Osteoblast (primary cell): ENCODE measurements around the gene SPEG. TPM values are rescaled to one million over a fixed set of nuclear protein-coding genes. Genes with fewer than 3 reads are reported as not detected.
A peak's percentile ranks its signal among the peaks of the same experiment; 100 is the strongest.

ENCODE experiments used
- DNase-seq: peaks from one replicate; pipeline ENCODE4 v3.0.0; 2011; ENCODE audit warnings: low spot score, mixed read lengths; ENCODE audit not compliant: insufficient read length; ENCODE audit errors: missing footprints
- H2AFZ ChIP-seq: 2 replicates; pipeline ENCODE4 v1.6.0; 2011; ENCODE audit warnings: mild to moderate bottlenecking, low read length
- H3K27ac ChIP-seq: 2 replicates; pipeline ENCODE4 v1.5.1; 2011; ENCODE audit warnings: mild to moderate bottlenecking, low read depth, low read length, moderate library complexity
- H3K27me3 ChIP-seq: 2 replicates; pipeline ENCODE4 v1.6.0; 2012; ENCODE audit warnings: mild to moderate bottlenecking, control low read depth, inconsistent platforms, low read length, moderate library complexity; ENCODE audit not compliant: insufficient read depth
- H3K36me3 ChIP-seq: 2 replicates; pipeline ENCODE4 v1.5.1; 2011; ENCODE audit warnings: mild to moderate bottlenecking, low read length, control low read depth, moderate library complexity; ENCODE audit not compliant: insufficient read depth
- H3K4me1 ChIP-seq: 2 replicates; pipeline ENCODE4 v1.5.1; 2011; ENCODE audit warnings: mild to moderate bottlenecking, low read length, control low read depth, moderate library complexity; ENCODE audit not compliant: insufficient read depth
- H3K4me2 ChIP-seq: 2 replicates; pipeline ENCODE4 v1.6.0; 2011; ENCODE audit warnings: mild to moderate bottlenecking, low read length; ENCODE audit not compliant: insufficient read depth
- H3K4me3 ChIP-seq: fragments of 200-600 bp; sonication (generic); 3 replicates; pipeline ENCODE4 v1.5.1; 2012; ENCODE audit warnings: mild to moderate bottlenecking, low read length, inconsistent platforms; ENCODE audit not compliant: insufficient read depth
- H3K79me2 ChIP-seq: 2 replicates; pipeline ENCODE4 v1.6.0; 2012; ENCODE audit warnings: mild to moderate bottlenecking, low read length, control low read depth, inconsistent platforms; ENCODE audit not compliant: insufficient read depth
- H3K9me3 ChIP-seq: 2 replicates; pipeline ENCODE4 v1.5.1; 2011; ENCODE audit warnings: low read depth, low read length, control low read depth
- H4K20me1 ChIP-seq: 2 replicates; pipeline ENCODE4 v1.6.0; 2012; ENCODE audit warnings: mild to moderate bottlenecking, low read length, control low read depth; ENCODE audit not compliant: insufficient read depth
- total RNA-seq: library from RNA; depleted of rRNA; stranded (reverse); fragments of >200 nt; gene quantifications from 2 replicates; pipeline ENCODE4 v1.2.3, GENCODE V29; 2012
- TF ChIP-seq, protein P1 (sequence below): IDR thresholded peaks from 2 replicates; pipeline ENCODE4 v1.5.1; 2011; ENCODE audit warnings: mild to moderate bottlenecking, low read depth, low read length, moderate library complexity; ENCODE audit errors: extremely low read depth

The SPEG gene
- total RNA-seq, 1 donor: 26.4 TPM

DNA sequence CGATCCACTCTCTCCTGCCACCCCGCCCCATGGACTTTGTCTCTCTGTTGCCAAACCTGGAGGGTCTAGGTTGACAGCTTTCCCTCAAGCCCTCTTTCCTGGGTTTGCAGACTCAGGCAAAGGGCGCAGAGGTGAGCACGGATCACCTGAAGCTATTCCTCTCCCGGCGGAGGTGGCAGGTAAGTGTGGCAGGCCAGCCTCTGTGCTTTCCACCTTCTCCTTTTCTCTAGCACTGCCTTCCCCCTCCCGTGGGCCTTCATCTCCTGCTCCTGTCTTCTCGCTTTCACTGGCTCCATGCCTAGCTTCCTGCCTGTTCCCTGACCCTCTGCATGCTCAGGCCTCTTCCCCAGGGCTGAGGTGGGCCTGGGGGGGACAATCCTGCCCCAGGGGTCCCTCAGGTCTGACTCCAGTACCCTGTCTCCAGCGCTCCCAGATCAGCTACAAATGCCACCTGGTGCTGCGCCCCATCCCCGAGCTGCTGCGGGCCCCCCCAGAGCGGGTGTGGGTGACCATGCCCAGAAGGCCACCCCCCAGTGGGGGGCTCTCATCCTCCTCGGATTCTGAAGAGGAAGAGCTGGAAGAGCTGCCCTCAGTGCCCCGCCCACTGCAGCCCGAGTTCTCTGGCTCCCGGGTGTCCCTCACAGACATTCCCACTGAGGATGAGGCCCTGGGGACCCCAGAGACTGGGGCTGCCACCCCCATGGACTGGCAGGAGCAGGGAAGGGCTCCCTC lies 48.2 kb downstream of the SPEG start:
- Histone ChIP-seq H2AFZ (no peak overlapping the region), H4K20me1 (peaks cover 7% of the 10 kb centered on the region)
- TF ChIP-seq, protein P1, sequence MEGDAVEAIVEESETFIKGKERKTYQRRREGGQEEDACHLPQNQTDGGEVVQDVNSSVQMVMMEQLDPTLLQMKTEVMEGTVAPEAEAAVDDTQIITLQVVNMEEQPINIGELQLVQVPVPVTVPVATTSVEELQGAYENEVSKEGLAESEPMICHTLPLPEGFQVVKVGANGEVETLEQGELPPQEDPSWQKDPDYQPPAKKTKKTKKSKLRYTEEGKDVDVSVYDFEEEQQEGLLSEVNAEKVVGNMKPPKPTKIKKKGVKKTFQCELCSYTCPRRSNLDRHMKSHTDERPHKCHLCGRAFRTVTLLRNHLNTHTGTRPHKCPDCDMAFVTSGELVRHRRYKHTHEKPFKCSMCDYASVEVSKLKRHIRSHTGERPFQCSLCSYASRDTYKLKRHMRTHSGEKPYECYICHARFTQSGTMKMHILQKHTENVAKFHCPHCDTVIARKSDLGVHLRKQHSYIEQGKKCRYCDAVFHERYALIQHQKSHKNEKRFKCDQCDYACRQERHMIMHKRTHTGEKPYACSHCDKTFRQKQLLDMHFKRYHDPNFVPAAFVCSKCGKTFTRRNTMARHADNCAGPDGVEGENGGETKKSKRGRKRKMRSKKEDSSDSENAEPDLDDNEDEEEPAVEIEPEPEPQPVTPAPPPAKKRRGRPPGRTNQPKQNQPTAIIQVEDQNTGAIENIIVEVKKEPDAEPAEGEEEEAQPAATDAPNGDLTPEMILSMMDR: no peak

DNA sequence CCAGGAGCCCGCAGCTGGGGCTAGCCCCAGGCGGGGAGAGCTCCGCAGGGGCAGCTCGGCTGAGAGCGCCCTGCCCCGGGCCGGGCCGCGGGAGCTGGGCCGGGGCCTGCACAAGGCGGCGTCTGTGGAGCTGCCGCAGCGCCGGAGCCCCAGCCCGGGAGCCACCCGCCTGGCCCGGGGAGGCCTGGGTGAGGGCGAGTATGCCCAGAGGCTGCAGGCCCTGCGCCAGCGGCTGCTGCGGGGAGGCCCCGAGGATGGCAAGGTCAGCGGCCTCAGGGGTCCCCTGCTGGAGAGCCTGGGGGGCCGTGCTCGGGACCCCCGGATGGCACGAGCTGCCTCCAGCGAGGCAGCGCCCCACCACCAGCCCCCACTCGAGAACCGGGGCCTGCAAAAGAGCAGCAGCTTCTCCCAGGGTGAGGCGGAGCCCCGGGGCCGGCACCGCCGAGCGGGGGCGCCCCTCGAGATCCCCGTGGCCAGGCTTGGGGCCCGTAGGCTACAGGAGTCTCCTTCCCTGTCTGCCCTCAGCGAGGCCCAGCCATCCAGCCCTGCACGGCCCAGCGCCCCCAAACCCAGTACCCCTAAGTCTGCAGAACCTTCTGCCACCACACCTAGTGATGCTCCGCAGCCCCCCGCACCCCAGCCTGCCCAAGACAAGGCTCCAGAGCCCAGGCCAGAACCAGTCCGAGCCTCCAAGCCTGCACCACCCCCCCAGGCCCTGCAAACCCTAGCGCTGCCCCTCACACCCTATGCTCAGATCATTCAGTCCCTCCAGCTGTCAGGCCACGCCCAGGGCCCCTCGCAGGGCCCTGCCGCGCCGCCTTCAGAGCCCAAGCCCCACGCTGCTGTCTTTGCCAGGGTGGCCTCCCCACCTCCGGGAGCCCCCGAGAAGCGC lies 49.1 kb downstream of the SPEG start:
- Histone ChIP-seq H3K36me3 (peaks cover 60% of the 10 kb centered on the region), H3K9me3 (no peaks in the 10 kb centered on the region), H3K79me2 (no peaks in the 10 kb centered on the region), H3K27ac (no peak overlapping the region), H3K4me2 (peak overlapping the region; percentile 53), H3K4me3 (peak overlapping the region; percentile 46), H3K4me1 (no peaks in the 10 kb centered on the region), H2AFZ (no peak overlapping the region), H4K20me1 (peaks cover 7% of the 10 kb centered on the region), H3K27me3 (no peaks in the 10 kb centered on the region)
- DNase-seq: no peak
- TF ChIP-seq, protein P1: no peak

More for the DNA sequence above, 48.2 kb downstream of the SPEG start:
- no peak overlapping the region for H3K4me2 ChIP-seq
- DNase-seq: no peak
- peaks cover 60% of the 10 kb centered on the region for H3K36me3 ChIP-seq
- no peaks in the 10 kb centered on the region for H3K27me3 ChIP-seq
- H3K4me1 ChIP-seq: no peaks in the 10 kb centered on the region
- no peaks in the 10 kb centered on the region for H3K9me3 ChIP-seq
- no peak overlapping the region for H3K4me3 ChIP-seq
- no peak overlapping the region for H3K27ac ChIP-seq
- H3K79me2 ChIP-seq: no peaks in the 10 kb centered on the region

DNA sequence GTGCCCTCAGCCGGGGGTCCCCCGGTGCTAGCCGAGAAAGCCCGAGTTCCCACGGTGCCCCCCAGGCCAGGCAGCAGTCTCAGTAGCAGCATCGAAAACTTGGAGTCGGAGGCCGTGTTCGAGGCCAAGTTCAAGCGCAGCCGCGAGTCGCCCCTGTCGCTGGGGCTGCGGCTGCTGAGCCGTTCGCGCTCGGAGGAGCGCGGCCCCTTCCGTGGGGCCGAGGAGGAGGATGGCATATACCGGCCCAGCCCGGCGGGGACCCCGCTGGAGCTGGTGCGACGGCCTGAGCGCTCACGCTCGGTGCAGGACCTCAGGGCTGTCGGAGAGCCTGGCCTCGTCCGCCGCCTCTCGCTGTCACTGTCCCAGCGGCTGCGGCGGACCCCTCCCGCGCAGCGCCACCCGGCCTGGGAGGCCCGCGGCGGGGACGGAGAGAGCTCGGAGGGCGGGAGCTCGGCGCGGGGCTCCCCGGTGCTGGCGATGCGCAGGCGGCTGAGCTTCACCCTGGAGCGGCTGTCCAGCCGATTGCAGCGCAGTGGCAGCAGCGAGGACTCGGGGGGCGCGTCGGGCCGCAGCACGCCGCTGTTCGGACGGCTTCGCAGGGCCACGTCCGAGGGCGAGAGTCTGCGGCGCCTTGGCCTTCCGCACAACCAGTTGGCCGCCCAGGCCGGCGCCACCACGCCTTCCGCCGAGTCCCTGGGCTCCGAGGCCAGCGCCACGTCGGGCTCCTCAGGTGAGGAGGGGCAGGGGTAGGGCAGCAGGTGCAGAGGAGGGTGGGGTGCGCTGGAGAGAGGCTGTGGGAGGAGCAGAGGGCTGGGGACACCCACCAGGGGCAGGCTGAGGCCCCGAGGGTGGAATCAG lies 49.9 kb downstream of the SPEG start:
- DNase-seq: peak; percentile 95
- Histone ChIP-seq H3K27ac (no peak overlapping the region), H3K9me3 (no peaks in the 10 kb centered on the region), H3K4me3 (peak overlapping the region; percentile 46), H4K20me1 (peaks cover 7% of the 10 kb centered on the region), H3K27me3 (no peaks in the 10 kb centered on the region), H3K36me3 (peaks cover 56% of the 10 kb centered on the region), H3K4me1 (no peaks in the 10 kb centered on the region), H3K79me2 (no peaks in the 10 kb centered on the region), H3K4me2 (peak overlapping the region; percentile 53), H2AFZ (no peak overlapping the region)
- TF ChIP-seq, protein P1: no peak
